Measurements from ENCODE around the gene GLT1D1.

The GLT1D1 gene

GRCh38 chr12:128981971-128982533 lies 128.8 kb downstream of the GLT1D1 start:
- Histone ChIP-seq H2AFZ (ENCODE audit: low read length) (no peak overlapping the region), H4K20me1 (ENCODE audit: insufficient read depth, low read length) (no peaks in the 10 kb centered on the region), H3K27me3 (replicated peaks; ENCODE audit: insufficient read depth, low read length) (no peaks in the 10 kb centered on the region), H3K9ac (ENCODE audit: low read length) (no peak overlapping the region), H3K4me3 (ENCODE audit: low read length) (no peak overlapping the region), H3K9me3 (replicated peaks; ENCODE audit: insufficient read depth, low read length) (no peaks in the 10 kb centered on the region), H3K4me1 (ENCODE audit: low read length) (no peaks in the 10 kb centered on the region), H3K36me3 (replicated peaks; ENCODE audit: insufficient read depth, low read length) (no peaks in the 10 kb centered on the region), H3K27ac (ENCODE audit: low read length) (no peak overlapping the region), H3K9me2 (replicated peaks; ENCODE audit: insufficient read depth, low read length) (no peaks in the 10 kb centered on the region), H3K4me2 (ENCODE audit: low read depth, low read length) (no peak overlapping the region), H3F3A (ENCODE audit: insufficient read depth, low read length) (no peaks in the 10 kb centered on the region), H3K79me2 (ENCODE audit: low read length) (no peaks in the 10 kb centered on the region)
- DNase-seq: no peak
- TF ChIP-seq EZH2phosphoT487 (IDR thresholded peaks at IDR 0.05; ENCODE audit: low read length) (no peak), CTCF (IDR thresholded peaks at IDR 0.05; ENCODE audit: low read length) (no peak), EZH2 (optimal IDR thresholded peaks at IDR 0.05; ENCODE audit: low read depth, low read length) (no peak)

- TF ChIP-seq EZH2 (optimal IDR thresholded peaks at IDR 0.05; ENCODE audit: low read depth, low read length): no peak
- no peak for TF ChIP-seq CTCF (IDR thresholded peaks at IDR 0.05; ENCODE audit: low read length)
- TF ChIP-seq EZH2phosphoT487 (IDR thresholded peaks at IDR 0.05; ENCODE audit: low read length): no peak
These were observed 129.7 kb downstream of the GLT1D1 start for GRCh38 chr12:128982933-128983332.

GRCh38 chr12:128983371-128983770 lies 130.1 kb downstream of the GLT1D1 start:
- Histone ChIP-seq H3K4me1 (ENCODE audit: low read length) (no peaks in the 10 kb centered on the region), H3K36me3 (replicated peaks; ENCODE audit: insufficient read depth, low read length) (no peaks in the 10 kb centered on the region), H4K20me1 (ENCODE audit: insufficient read depth, low read length) (no peaks in the 10 kb centered on the region), H3K27ac (ENCODE audit: low read length) (no peak overlapping the region), H3F3A (ENCODE audit: insufficient read depth, low read length) (no peaks in the 10 kb centered on the region), H3K4me3 (ENCODE audit: low read length) (no peak overlapping the region), H3K27me3 (replicated peaks; ENCODE audit: insufficient read depth, low read length) (no peaks in the 10 kb centered on the region), H3K9me2 (replicated peaks; ENCODE audit: insufficient read depth, low read length) (no peaks in the 10 kb centered on the region), H3K9me3 (replicated peaks; ENCODE audit: insufficient read depth, low read length) (no peaks in the 10 kb centered on the region), H3K9ac (ENCODE audit: low read length) (no peak overlapping the region), H2AFZ (ENCODE audit: low read length) (no peak overlapping the region), H3K4me2 (ENCODE audit: low read depth, low read length) (no peak overlapping the region), H3K79me2 (ENCODE audit: low read length) (no peaks in the 10 kb centered on the region)
- no peak for DNase-seq
- TF ChIP-seq CTCF (IDR thresholded peaks at IDR 0.05; ENCODE audit: low read length) (no peak), EZH2phosphoT487 (IDR thresholded peaks at IDR 0.05; ENCODE audit: low read length) (no peak), EZH2 (optimal IDR thresholded peaks at IDR 0.05; ENCODE audit: low read depth, low read length) (no peak)

More at GRCh38 chr12:128982933-128983332, 129.7 kb downstream of the GLT1D1 start:
- Histone ChIP-seq H4K20me1 (ENCODE audit: insufficient read depth, low read length) (no peaks in the 10 kb centered on the region), H3K4me3 (ENCODE audit: low read length) (no peak overlapping the region), H3K9ac (ENCODE audit: low read length) (no peak overlapping the region), H3F3A (ENCODE audit: insufficient read depth, low read length) (no peaks in the 10 kb centered on the region), H3K27me3 (replicated peaks; ENCODE audit: insufficient read depth, low read length) (no peaks in the 10 kb centered on the region), H2AFZ (ENCODE audit: low read length) (no peak overlapping the region), H3K79me2 (ENCODE audit: low read length) (no peaks in the 10 kb centered on the region), H3K4me2 (ENCODE audit: low read depth, low read length) (no peak overlapping the region), H3K27ac (ENCODE audit: low read length) (no peak overlapping the region), H3K9me3 (replicated peaks; ENCODE audit: insufficient read depth, low read length) (no peaks in the 10 kb centered on the region), H3K4me1 (ENCODE audit: low read length) (no peaks in the 10 kb centered on the region), H3K9me2 (replicated peaks; ENCODE audit: insufficient read depth, low read length) (no peaks in the 10 kb centered on the region), H3K36me3 (replicated peaks; ENCODE audit: insufficient read depth, low read length) (no peaks in the 10 kb centered on the region)
- no peak for DNase-seq

Measured in MM.1S (cell line).